ENCODE results near the gene NPY1R. TPM values are rescaled to one million over a fixed set of nuclear protein-coding genes. Genes with fewer than 3 reads are reported as not detected.

NPY1R gene
- polyA plus RNA-seq, 3 donors = 2.1 to 9.2 (median 7.6) TPM

DNA sequence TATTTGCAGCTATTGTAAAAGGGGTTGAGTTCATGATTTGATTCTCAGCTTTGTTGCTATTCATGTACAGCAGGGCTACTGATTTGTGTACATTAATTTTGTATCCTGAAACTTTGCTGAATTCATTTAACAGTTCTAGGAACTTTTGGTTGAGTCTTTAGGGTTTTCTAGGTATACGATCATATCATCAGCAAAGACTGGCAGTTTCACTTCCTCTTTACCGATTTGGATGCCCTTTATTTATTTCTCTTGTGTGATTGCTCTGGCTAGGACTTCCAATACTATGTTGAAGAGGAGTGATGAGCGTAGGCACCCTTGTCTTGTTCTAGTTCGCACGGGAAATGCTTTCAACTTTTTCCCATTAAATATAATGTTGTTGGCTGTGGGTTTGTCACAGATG is 48.1 kb downstream of the NPY1R start:
- no peak overlapping the region for H3K27ac ChIP-seq (ENCODE audit: low read depth, low read length)
- 85 to 89% (median 87%) methylated on average over 5 of the region's 5 CpGs for WGBS, 3 donors

DNA sequence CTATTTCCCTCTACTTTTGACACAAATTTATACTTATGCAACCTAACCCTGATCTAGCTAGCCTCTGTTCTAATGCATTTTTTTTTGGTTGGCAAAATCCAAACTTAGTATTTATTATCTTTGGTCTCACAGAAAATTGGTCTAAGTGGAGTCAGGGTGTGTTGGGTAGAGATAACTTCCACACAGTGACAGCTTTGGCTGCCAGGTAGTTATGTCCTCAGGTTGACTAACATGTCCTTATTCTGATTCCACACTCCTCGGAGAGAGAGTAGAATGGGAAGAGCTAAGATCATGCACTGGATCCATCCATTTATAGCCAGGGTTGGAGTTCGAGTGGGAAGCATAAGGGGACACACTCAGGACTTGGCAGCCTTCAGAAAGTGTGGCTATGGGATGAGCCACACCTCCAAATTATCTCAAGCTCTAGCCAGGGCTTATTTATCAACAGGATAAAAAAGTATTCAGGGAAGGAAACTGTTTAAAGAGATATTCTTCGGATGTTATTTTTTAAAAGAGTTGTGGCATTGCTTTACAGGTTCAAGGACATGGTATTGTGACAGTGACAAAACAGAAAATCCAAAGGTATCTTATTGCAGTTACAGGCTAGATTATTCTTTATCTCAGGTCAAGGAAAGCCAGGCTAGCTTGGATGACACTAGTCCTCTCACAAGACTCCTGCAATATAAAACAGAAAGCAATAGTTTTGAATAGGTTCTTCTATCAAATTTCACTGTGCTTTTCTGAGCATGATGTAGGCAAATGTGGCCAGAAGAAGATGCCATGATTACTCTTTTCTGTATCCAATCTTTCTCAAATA is 51.5 kb downstream of the NPY1R start:
- WGBS, 3 donors = 33 to 49% (median 48%) methylated on average over 3 of the region's 3 CpGs

DNA sequence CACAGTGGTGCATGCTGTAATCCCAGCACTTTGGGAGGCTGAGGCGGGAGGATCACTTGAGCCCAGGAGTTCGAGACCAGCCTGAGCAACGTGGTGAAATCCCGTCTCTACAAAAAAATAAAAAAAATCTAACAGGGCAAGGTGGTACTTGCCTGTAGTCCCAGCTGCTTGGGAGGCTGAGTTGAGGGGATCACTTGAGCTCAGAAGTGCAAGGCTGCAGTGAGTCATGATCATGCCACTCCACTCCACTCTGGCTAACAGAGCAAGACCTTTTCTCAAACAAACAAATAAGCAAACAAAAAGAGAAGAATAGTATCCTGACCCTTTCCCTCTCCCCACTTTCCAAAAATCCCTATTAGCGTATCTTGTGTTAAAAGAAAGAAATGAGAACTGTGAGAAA is 52.7 kb downstream of the NPY1R start:
- 77 to 88% (median 86%) methylated on average over 5 of the region's 5 CpGs for WGBS, 3 donors
- H3K27ac ChIP-seq (ENCODE audit: low read depth, low read length) = no peak overlapping the region

More for the DNA sequence above, 51.5 kb downstream of the NPY1R start:
- H3K27ac ChIP-seq (ENCODE audit: low read depth, low read length) = no peak overlapping the region

GRCh38 chr4:163274861-163275260 is 57.5 kb downstream of the NPY1R start:
- WGBS, 3 donors = 86 to 89% (median 88%) methylated on average over 3 of the region's 3 CpGs

More at GRCh38 chr4:163274861-163275260, 57.5 kb downstream of the NPY1R start:
- no peak overlapping the region for H3K27ac ChIP-seq (ENCODE audit: low read depth, low read length)

Other genes with a start within 250 kb of the NPY1R start
- gene NAF1, start 165.7 kb downstream of the NPY1R start, polyA plus RNA-seq = 10 to 100 TPM in 1 of 3 donors, 1 to 10 TPM in 2; 3.9 to 13.7 (median 6.1) TPM
- 1 to 10 TPM in 2 of 3 donors, under 1 TPM in 1; 0.12 to 3.1 (median 1.0) TPM for gene NPY5R, start 11.3 kb upstream of the NPY1R start, polyA plus RNA-seq
- under 1 TPM in 1 of 3 donors, not detected in 2; 0.03 TPM for gene TKTL2, start 141.2 kb upstream of the NPY1R start, polyA plus RNA-seq
- 10 to 100 TPM; 16.3 to 20.8 (median 19.1) TPM for gene TMA16, start 162.1 kb upstream of the NPY1R start, polyA plus RNA-seq

Measured in adipose tissue (tissue), 3 donors.